Measurements from ENCODE around the gene PCDHGC3.

Gene PCDHGC3

GRCh38 chr5:141495453-141495811, 19.7 kb downstream of the PCDHGC3 start:
- Histone ChIP-seq H3K9me3 (no peaks in the 10 kb centered on the region), H3K4me3 (ENCODE audit: low read depth in 1 of 2, low read length in 1 of 2) (no peak overlapping the region), H3K27me3 (peaks cover 92% of the 10 kb centered on the region), H3K4me1 (ENCODE audit: control insufficient read depth in 1 of 2, insufficient read depth in 1 of 2, low read depth in 1 of 2, low read length in 1 of 2) (peaks cover 0 to 14% of the 10 kb centered on the region in 2 experiments), H3K27ac (no peak overlapping the region), H3K36me3 (no peaks in the 10 kb centered on the region)
- no peak for TF ChIP-seq CTCF (IDR thresholded peaks at IDR 0.05)

GRCh38 chr5:141496038-141496437, 20.3 kb downstream of the PCDHGC3 start:
- no peak overlapping the region for H3K27ac ChIP-seq

GRCh38 chr5:141501761-141502160, 26.0 kb downstream of the PCDHGC3 start:
- no peak for TF ChIP-seq CTCF (IDR thresholded peaks at IDR 0.05)
- Histone ChIP-seq H3K4me1 (ENCODE audit: control insufficient read depth in 1 of 2, insufficient read depth in 1 of 2, low read depth in 1 of 2, low read length in 1 of 2) (no peaks in the 10 kb centered on the region), H3K27me3 (peaks cover 52% of the 10 kb centered on the region), H3K4me3 (ENCODE audit: low read depth in 1 of 2, low read length in 1 of 2) (no peak overlapping the region), H3K9me3 (no peaks in the 10 kb centered on the region), H3K36me3 (no peaks in the 10 kb centered on the region), H3K27ac (no peak overlapping the region)

More at GRCh38 chr5:141496038-141496437, 20.3 kb downstream of the PCDHGC3 start:
- Histone ChIP-seq H3K27me3 (peaks cover 92% of the 10 kb centered on the region), H3K36me3 (no peaks in the 10 kb centered on the region), H3K9me3 (no peaks in the 10 kb centered on the region), H3K4me1 (ENCODE audit: control insufficient read depth in 1 of 2, insufficient read depth in 1 of 2, low read depth in 1 of 2, low read length in 1 of 2) (peaks cover 0 to 14% of the 10 kb centered on the region in 2 experiments), H3K4me3 (ENCODE audit: low read depth in 1 of 2, low read length in 1 of 2) (no peak overlapping the region)
- TF ChIP-seq CTCF (IDR thresholded peaks at IDR 0.05): no peak

DNA sequence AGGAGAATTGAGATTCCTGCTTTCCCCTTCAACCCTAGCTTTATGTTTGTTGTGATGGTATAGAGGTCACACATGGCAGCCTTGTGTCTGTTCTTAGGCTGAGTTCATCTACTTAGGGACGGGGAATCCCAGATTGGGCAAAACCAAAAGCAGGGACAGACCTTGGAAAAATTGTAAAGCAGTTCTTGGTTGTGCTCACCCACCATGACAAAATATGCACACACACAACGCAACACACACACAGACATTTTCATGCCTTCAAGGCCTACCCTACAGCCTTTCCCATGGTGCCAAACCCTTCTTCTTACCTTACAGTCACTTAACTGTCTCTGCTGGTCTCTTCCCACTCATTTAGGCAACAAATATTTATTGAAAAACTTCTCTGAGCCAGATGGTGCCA, 27.9 kb downstream of the PCDHGC3 start:
- H3K27ac ChIP-seq: no peak overlapping the region
- H3K36me3 ChIP-seq: no peaks in the 10 kb centered on the region
- TF ChIP-seq CTCF (IDR thresholded peaks at IDR 0.05): no peak
- no peaks in the 10 kb centered on the region for H3K9me3 ChIP-seq
- peaks cover 49% of the 10 kb centered on the region for H3K27me3 ChIP-seq
- peaks cover 0 to under 1% of the 10 kb centered on the region in 2 experiments for H3K4me1 ChIP-seq (ENCODE audit: control insufficient read depth in 1 of 2, insufficient read depth in 1 of 2, low read depth in 1 of 2, low read length in 1 of 2)
- H3K4me3 ChIP-seq (ENCODE audit: low read depth in 1 of 2, low read length in 1 of 2): no peak overlapping the region

GRCh38 chr5:141504216-141504615, 28.4 kb downstream of the PCDHGC3 start:
- Histone ChIP-seq H3K27me3 (peaks cover 49% of the 10 kb centered on the region), H3K27ac (no peak overlapping the region), H3K9me3 (no peaks in the 10 kb centered on the region), H3K4me3 (ENCODE audit: low read depth in 1 of 2, low read length in 1 of 2) (no peak overlapping the region), H3K36me3 (no peaks in the 10 kb centered on the region), H3K4me1 (ENCODE audit: control insufficient read depth in 1 of 2, insufficient read depth in 1 of 2, low read depth in 1 of 2, low read length in 1 of 2) (peaks cover 4 to 5% of the 10 kb centered on the region in 2 experiments)
- no peak for TF ChIP-seq CTCF (IDR thresholded peaks at IDR 0.05)
